ENCODE results near the gene SLC31A1.

Gene SLC31A1

DNA sequence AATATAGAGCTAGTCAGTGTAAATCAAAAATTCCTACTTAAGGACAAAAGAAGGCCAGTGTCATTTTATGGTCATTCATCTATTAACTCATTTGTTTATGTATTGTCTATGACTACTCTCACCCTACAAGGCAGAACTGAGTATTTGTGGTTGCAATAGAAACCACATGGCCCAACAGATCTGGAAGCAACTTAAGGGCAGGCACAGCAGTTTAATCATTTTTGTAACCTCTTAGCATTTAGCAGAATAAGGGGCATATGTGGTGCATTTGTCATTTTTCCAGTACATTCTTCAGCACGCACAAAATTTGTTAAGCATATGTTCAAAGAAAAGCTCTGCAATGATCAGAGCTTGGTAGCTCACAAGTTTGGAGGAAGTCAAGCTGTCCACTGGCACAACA lies 1.4 kb upstream of the SLC31A1 start:
- TF ChIP-seq EP300 (IDR thresholded peaks at IDR 0.05; ENCODE audit: borderline replicate concordance) (no peak), TEAD4 (IDR thresholded peaks at IDR 0.05) (no peak), EGR1 (IDR thresholded peaks at IDR 0.05) (no peak), TAF1 (IDR thresholded peaks at IDR 0.05; ENCODE audit: low read depth) (no peak), FOXM1 (IDR thresholded peaks at IDR 0.05; ENCODE audit: borderline replicate concordance, low read depth) (no peak)

GRCh38 chr9:113220467-113221002 lies 809 bp upstream of the SLC31A1 start:
- TF ChIP-seq TAF1 (IDR thresholded peaks at IDR 0.05; ENCODE audit: low read depth) (no peak), TEAD4 (IDR thresholded peaks at IDR 0.05) (0 out of 2 replicates have a peak, but pooled peaks have one; percentile 2)

DNA sequence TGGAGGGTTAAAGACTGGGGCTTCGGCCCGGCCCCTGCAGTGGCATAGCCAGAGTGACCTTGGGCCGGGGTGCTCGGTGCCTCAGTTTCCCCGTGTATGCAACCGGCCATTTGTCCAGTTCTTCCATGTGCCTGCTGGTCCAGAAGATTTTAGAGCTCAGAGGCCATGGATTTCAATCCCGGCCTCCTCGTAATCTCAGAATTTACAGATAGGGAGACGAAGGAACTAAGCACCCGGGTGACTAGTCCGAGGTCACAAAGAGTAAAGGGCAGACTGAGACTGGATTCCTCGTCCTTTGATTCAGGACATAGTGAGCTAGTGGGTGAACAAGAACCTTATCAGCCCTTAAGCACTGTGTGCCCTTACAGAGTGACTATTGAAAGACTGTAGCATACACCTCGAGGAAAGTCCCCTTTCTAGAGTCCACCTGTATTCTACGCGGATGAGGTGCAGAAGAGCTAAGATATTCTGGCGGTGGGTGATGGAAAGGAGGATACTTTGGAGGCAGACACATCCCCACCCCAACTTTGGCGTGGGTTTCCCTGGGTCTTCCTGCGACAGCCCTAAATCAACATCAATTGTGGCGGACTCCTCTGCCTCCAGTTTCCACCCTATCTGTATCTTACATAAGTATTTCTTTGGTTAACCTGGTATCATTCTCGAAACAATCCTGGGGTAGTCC lies 597 bp downstream of the SLC31A1 start:
- no peak for TF ChIP-seq ZBTB7A (IDR thresholded peaks at IDR 0.05; ENCODE audit: low read depth)
- TF ChIP-seq EGR1 (IDR thresholded peaks at IDR 0.05) = no peak
- no peak for TF ChIP-seq TCF12 (IDR thresholded peaks at IDR 0.05; ENCODE audit: low read depth)
- TF ChIP-seq TAF1 (IDR thresholded peaks at IDR 0.05; ENCODE audit: low read depth) = no peak
- no peak for TF ChIP-seq YY1 (IDR thresholded peaks at IDR 0.05; ENCODE audit: low read depth)
- no peak for TF ChIP-seq RAD21 (IDR thresholded peaks at IDR 0.05; ENCODE audit: low read depth)
- TF ChIP-seq NFIC (IDR thresholded peaks at IDR 0.05) = no peak
- no peak for TF ChIP-seq FOXM1 (IDR thresholded peaks at IDR 0.05; ENCODE audit: borderline replicate concordance, low read depth)
- no peak for TF ChIP-seq USF1 (IDR thresholded peaks at IDR 0.05)
- TF ChIP-seq CEBPB (IDR thresholded peaks at IDR 0.05) = no peak
- TF ChIP-seq EP300 (IDR thresholded peaks at IDR 0.05; ENCODE audit: borderline replicate concordance) = no peak
- TF ChIP-seq MAX (IDR thresholded peaks at IDR 0.05) = no peak
- no peak for TF ChIP-seq TEAD4 (IDR thresholded peaks at IDR 0.05)
- TF ChIP-seq CREB1 (IDR thresholded peaks at IDR 0.05; ENCODE audit: low read depth) = no peak
- TF ChIP-seq, protein P1, sequence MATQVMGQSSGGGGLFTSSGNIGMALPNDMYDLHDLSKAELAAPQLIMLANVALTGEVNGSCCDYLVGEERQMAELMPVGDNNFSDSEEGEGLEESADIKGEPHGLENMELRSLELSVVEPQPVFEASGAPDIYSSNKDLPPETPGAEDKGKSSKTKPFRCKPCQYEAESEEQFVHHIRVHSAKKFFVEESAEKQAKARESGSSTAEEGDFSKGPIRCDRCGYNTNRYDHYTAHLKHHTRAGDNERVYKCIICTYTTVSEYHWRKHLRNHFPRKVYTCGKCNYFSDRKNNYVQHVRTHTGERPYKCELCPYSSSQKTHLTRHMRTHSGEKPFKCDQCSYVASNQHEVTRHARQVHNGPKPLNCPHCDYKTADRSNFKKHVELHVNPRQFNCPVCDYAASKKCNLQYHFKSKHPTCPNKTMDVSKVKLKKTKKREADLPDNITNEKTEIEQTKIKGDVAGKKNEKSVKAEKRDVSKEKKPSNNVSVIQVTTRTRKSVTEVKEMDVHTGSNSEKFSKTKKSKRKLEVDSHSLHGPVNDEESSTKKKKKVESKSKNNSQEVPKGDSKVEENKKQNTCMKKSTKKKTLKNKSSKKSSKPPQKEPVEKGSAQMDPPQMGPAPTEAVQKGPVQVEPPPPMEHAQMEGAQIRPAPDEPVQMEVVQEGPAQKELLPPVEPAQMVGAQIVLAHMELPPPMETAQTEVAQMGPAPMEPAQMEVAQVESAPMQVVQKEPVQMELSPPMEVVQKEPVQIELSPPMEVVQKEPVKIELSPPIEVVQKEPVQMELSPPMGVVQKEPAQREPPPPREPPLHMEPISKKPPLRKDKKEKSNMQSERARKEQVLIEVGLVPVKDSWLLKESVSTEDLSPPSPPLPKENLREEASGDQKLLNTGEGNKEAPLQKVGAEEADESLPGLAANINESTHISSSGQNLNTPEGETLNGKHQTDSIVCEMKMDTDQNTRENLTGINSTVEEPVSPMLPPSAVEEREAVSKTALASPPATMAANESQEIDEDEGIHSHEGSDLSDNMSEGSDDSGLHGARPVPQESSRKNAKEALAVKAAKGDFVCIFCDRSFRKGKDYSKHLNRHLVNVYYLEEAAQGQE (IDR thresholded peaks at IDR 0.05; ENCODE audit: low read depth) = no peak

GRCh38 chr9:113222482-113222841 lies 1.1 kb downstream of the SLC31A1 start:
- TF ChIP-seq ZBTB7A (IDR thresholded peaks at IDR 0.05; ENCODE audit: low read depth) (no peak), RAD21 (IDR thresholded peaks at IDR 0.05; ENCODE audit: low read depth) (no peak), TAF1 (IDR thresholded peaks at IDR 0.05; ENCODE audit: low read depth) (no peak), EP300 (IDR thresholded peaks at IDR 0.05; ENCODE audit: borderline replicate concordance) (no peak), USF1 (IDR thresholded peaks at IDR 0.05) (no peak), MAX (IDR thresholded peaks at IDR 0.05) (no peak), EGR1 (IDR thresholded peaks at IDR 0.05) (no peak), CEBPB (IDR thresholded peaks at IDR 0.05) (no peak), CREB1 (IDR thresholded peaks at IDR 0.05; ENCODE audit: low read depth) (no peak), YY1 (IDR thresholded peaks at IDR 0.05; ENCODE audit: low read depth) (no peak), TCF12 (IDR thresholded peaks at IDR 0.05; ENCODE audit: low read depth) (no peak)

DNA sequence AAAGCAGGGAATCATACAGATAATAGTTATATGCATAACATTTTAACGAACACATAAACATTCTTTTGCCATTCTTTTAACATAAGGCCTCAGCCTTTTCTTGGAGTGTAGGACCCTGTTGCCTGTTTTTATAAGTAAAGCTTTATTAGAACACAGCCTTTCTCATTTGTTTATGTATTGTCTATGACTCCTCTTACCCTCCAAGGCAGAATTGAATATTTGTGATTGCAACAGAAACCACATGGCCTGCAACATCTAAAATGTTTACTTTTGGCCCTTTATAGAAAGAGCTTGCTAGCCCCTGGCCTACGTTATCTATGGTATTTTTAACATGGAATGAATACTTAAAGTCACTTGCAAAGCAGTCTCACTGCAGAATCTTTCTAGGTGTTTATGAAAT lies 2.6 kb downstream of the SLC31A1 start:
- TF ChIP-seq FOXM1 (IDR thresholded peaks at IDR 0.05; ENCODE audit: borderline replicate concordance, low read depth) (no peak), MAX (IDR thresholded peaks at IDR 0.05) (no peak), CREB1 (IDR thresholded peaks at IDR 0.05; ENCODE audit: low read depth) (no peak), TAF1 (IDR thresholded peaks at IDR 0.05; ENCODE audit: low read depth) (no peak), CEBPB (IDR thresholded peaks at IDR 0.05) (no peak), USF1 (IDR thresholded peaks at IDR 0.05) (no peak), ZBTB7A (IDR thresholded peaks at IDR 0.05; ENCODE audit: low read depth) (no peak)

- TF ChIP-seq ZBTB7A (IDR thresholded peaks at IDR 0.05; ENCODE audit: low read depth) = no peak
- TF ChIP-seq TAF1 (IDR thresholded peaks at IDR 0.05; ENCODE audit: low read depth) = no peak
- TF ChIP-seq, protein P1 (IDR thresholded peaks at IDR 0.05; ENCODE audit: low read depth) = no peak
- TF ChIP-seq RAD21 (IDR thresholded peaks at IDR 0.05; ENCODE audit: low read depth) = no peak
- no peak for TF ChIP-seq TCF12 (IDR thresholded peaks at IDR 0.05; ENCODE audit: low read depth)
- TF ChIP-seq TEAD4 (IDR thresholded peaks at IDR 0.05) = no peak
- TF ChIP-seq NFIC (IDR thresholded peaks at IDR 0.05) = no peak
- TF ChIP-seq FOXM1 (IDR thresholded peaks at IDR 0.05; ENCODE audit: borderline replicate concordance, low read depth) = no peak
- no peak for TF ChIP-seq MAX (IDR thresholded peaks at IDR 0.05)
- no peak for TF ChIP-seq USF1 (IDR thresholded peaks at IDR 0.05)
- no peak for TF ChIP-seq EP300 (IDR thresholded peaks at IDR 0.05; ENCODE audit: borderline replicate concordance)
- TF ChIP-seq YY1 (IDR thresholded peaks at IDR 0.05; ENCODE audit: low read depth) = no peak
- TF ChIP-seq EGR1 (IDR thresholded peaks at IDR 0.05) = no peak
- TF ChIP-seq CREB1 (IDR thresholded peaks at IDR 0.05; ENCODE audit: low read depth) = no peak
- no peak for TF ChIP-seq CEBPB (IDR thresholded peaks at IDR 0.05)
Observed at GRCh38 chr9:113227436-113227835, 6.1 kb downstream of the SLC31A1 start.

All from Ishikawa (cell line).